BJ (cell line): ENCODE measurements around the gene ZNF771. TPM values are rescaled to one million over a fixed set of nuclear protein-coding genes. Genes with fewer than 3 reads are reported as not detected.

Experiments
- CTCF ChIA-PET: fragments of 350-600 bp; formaldehyde crosslinking; extraction: SDS; loops from one replicate; lab custom pipeline; 2021; ENCODE audit warnings: antibody characterized with exemption, inconsistent platforms; lab: Yijun Ruan, JAX
- POLR2A ChIA-PET: fragments of 300-600 bp; sonication (Branson Sonifier 250); formaldehyde crosslinking; extraction: SDS; loops from one replicate; lab custom pipeline; 2021; ENCODE audit warnings: antibody characterized with exemption; lab: Charles Lee
- DNase-seq: peaks from one replicate; pipeline ENCODE4 v3.0.0-alpha.2; 2011; ENCODE audit warnings: low read depth
- H3K27me3 ChIP-seq: 2 replicates; pipeline ENCODE4 v1.6.0; 2011; ENCODE audit warnings: low read length; ENCODE audit not compliant: control insufficient read depth, insufficient read depth
- H3K36me3 ChIP-seq: 2 replicates; pipeline ENCODE4 v1.5.1; 2011; ENCODE audit warnings: low read length; ENCODE audit not compliant: control insufficient read depth, insufficient read depth
- H3K4me3 ChIP-seq: 2 replicates; pipeline ENCODE4 v1.5.1; 2011; ENCODE audit warnings: low read depth, mild to moderate bottlenecking, control low read depth, low read length
- CTCF ChIP-seq: IDR thresholded peaks from 2 replicates; pipeline ENCODE4 v1.5.1; 2011; ENCODE audit warnings: low read depth, mild to moderate bottlenecking, control low read depth, inconsistent platforms, low read length, moderate library complexity; ENCODE audit not compliant: insufficient read depth
- polyA plus RNA-seq: library from polyadenylated mRNA; depleted of rRNA; stranded (reverse); fragments of >200 nt; gene quantifications from 2 replicates; pipeline ENCODE4 v1.2.3, GENCODE V29; 2011

The ZNF771 gene
- polyA plus RNA-seq, 1 experiment, result 7.9 TPM

- ChIA-PET POLR2A (interaction anchor here (0.5 kb wide), 1 partner anchor 64 kb away, joined by 7 read pairs; no protein-coding TSS in a partner anchor), CTCF (interaction anchor here (1.1 kb wide), 1 partner anchor 11 kb away, joined by 4 read pairs; no protein-coding TSS in a partner anchor)
- no peak for TF ChIP-seq CTCF
- DNase-seq, result no peak
- H3K4me3 ChIP-seq, result no peak overlapping the region
- peaks cover 4% of the 10 kb centered on the region for H3K36me3 ChIP-seq
- no peaks in the 10 kb centered on the region for H3K27me3 ChIP-seq
Measured at GRCh38 chr16:30398661-30399434, 8.6 kb upstream of the ZNF771 start.

GRCh38 chr16:30399435-30400186 is 7.8 kb upstream of the ZNF771 start:
- no peak for TF ChIP-seq CTCF
- Histone ChIP-seq H3K27me3 (no peaks in the 10 kb centered on the region), H3K4me3 (peak overlapping the region; percentile 52), H3K36me3 (peaks cover 4% of the 10 kb centered on the region)
- no peak for DNase-seq
- POLR2A ChIA-PET, result no interaction called here
- CTCF ChIA-PET, result interaction anchor here (1.1 to 1.3 kb wide), 2 partner anchors 10 kb away, joined by 4 read pairs; no protein-coding TSS in a partner anchor

GRCh38 chr16:30401768-30402425 is 5.5 kb upstream of the ZNF771 start:
- H3K27me3 ChIP-seq, result no peaks in the 10 kb centered on the region
- no peak overlapping the region for H3K4me3 ChIP-seq
- DNase-seq, result no peak
- no peak for TF ChIP-seq CTCF
- POLR2A ChIA-PET, result no interaction called here
- CTCF ChIA-PET, result no interaction called here
- peaks cover 4% of the 10 kb centered on the region for H3K36me3 ChIP-seq

GRCh38 chr16:30406795-30407101 is 658 bp upstream of the ZNF771 start:
- Histone ChIP-seq H3K36me3 (peaks cover 4% of the 10 kb centered on the region), H3K27me3 (no peaks in the 10 kb centered on the region), H3K4me3 (peak overlapping the region; percentile 57)
- ChIA-PET CTCF (interaction anchor here (1.0 to 3.1 kb wide), 8 partner anchors 9 to 364 kb away, joined by 3 to 8 read pairs (median 4); partner anchors contain the start of gene ZNF48), POLR2A (interaction anchor here (0.9 kb wide), 1 partner anchor 11 kb away, joined by 3 read pairs; no protein-coding TSS in a partner anchor)
- no peak for DNase-seq
- no peak for TF ChIP-seq CTCF
